ENCODE results near the gene FBXL16.

FBXL16 gene

GRCh38 chr16:676565-676902 lies 29.1 kb downstream of the FBXL16 start:
- DNase-seq, result no peak

- DNase-seq, result no peak
Observed at GRCh38 chr16:675884-676564, 29.6 kb downstream of the FBXL16 start.

DNA sequence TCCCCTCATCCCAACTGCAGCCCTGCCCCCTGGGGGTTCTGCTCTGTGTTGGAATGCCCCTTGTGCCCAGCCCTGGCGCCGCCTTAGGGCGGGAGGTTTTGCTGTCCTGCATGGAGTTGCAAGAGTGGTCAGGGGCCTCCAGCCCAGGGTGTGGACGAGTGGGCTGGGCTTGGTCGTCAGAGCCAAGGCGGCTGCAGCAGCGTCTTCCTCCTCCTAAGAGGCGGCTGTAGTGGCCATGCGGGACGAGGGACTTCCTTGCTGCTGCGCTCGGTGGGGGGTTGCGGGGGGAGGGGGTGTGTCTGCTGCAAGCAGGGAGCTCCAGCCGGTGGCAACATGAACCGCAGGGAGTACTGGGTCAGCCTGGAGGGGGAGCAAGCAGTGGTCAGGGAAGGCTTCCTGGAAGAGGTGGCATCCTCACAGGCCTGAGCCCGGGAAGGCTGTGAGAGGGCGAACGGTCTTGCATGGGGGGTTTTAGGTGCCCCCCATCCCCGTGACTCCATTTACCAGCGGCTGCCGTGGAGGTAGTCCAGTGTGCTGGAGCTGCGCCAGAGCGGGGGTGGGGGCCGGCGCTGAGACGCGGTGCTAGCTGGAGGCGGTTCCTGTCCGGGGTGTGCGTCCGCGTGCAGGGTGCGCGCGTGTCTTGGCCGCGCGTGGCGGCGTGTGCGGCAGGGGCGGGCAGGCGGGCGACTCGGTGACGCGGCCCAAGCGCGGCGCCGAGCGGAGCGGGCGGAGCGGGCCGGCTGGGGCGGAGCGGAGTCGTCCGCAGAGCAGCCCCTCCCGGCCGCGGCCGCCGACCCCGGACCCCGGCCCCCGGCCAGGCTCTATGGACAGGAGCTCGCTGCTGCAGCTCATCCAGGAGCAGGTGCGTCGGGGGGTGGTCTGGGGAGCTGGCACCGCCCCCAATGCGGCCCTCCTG lies 30.4 kb downstream of the FBXL16 start, which contains the start of gene RHBDL1:
Gene RHBDL1 (plus strand): TSS at position 704 of the 916 bp plus-strand sequence. CDS start 120 bp downstream, at position 824.
- DNase-seq, result no peak

DNA sequence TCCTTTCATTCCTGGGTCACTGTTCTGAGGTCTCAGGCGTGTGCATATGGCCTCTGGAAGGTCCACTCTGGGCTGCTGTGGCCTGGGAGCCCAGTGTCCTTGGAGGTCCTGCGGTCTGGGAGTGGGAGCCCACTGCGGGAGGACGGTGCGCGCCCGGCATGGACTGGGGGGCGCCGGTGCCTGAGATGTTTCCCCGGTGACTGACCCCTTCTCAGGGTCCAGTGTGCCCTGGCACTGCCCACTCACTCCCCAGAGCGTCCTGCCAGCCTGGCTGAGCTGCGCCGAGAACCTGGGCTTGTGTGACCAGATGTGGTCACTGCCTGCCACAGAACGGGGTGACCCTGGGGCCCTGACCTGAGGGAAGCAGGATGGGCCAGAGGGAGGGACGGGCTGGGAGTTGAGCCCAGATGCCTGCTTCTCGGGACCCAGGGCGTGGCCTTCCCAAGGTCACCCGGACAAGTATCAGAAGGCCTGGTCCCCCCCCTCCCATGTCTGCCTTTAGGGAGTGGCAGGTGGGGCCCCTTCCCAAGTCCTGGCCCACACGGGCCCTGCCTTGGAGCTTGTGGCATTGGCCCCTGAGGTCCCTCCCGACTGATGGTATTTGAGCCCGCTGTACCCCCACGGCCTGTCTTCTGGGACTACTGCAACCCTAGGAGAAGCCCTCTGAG lies 31.3 kb downstream of the FBXL16 start:
- DNase-seq, result no peak

GRCh38 chr16:673399-673991 lies 32.1 kb downstream of the FBXL16 start:
- no peak for DNase-seq

GRCh38 chr16:672851-673250 lies 32.8 kb downstream of the FBXL16 start:
- no peak for DNase-seq

DNA sequence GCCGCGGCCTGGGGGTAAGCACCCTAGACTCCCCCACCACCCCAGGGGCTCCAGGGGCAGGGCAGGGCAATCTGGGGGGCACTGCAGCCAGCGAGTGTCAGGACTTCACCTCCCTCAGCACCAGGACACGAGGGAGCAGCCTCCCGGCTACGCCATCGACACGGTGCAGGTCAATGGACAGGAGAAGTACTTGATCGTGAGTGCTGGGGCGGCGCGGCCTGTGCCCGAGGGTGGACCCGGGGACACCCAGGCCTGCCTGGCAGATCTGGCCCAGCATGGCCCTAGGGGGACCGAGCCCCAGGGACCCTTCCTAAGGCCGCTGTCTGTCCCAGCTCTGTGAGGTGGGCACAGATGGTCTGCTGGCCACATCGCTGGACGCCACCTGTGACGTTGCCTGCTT lies 33.2 kb downstream of the FBXL16 start:
- no peak for DNase-seq

DNA sequence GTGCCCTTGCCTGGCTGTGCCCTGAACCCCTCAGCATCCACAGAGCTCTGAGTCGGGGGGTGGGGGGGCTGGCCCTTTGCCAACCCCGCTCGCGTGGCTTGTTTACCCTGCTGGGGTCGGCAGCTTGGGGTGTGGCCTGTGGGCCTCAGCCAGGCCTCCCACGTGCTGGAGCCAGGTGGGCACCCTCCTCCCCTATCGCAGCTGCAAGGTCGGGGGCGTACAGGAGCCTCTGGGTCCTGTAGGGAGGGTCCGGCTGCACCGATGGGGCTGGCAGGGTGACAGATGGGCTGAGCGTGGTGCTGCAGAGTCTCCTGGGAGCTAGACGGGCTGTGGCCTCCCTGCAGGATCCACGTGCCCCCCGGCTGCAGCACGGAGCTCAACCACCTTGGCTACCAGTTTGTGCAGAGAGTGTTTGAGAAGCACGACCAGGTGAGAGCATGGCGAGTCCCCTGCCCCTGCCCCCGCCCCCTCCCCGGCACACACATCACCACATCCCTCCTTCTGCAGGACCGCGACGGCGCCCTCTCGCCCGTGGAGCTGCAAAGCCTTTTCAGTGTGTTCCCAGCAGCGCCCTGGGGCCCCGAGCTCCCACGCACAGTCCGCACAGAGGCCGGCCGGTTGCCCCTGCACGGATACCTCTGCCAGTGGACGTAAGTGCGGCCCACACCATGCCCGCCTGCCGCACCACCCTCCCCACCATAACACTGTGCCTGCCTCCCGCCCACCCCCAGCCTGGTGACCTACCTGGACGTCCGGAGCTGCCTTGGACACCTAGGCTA lies 34.1 kb downstream of the FBXL16 start:
- DNase-seq, result no peak

DNA sequence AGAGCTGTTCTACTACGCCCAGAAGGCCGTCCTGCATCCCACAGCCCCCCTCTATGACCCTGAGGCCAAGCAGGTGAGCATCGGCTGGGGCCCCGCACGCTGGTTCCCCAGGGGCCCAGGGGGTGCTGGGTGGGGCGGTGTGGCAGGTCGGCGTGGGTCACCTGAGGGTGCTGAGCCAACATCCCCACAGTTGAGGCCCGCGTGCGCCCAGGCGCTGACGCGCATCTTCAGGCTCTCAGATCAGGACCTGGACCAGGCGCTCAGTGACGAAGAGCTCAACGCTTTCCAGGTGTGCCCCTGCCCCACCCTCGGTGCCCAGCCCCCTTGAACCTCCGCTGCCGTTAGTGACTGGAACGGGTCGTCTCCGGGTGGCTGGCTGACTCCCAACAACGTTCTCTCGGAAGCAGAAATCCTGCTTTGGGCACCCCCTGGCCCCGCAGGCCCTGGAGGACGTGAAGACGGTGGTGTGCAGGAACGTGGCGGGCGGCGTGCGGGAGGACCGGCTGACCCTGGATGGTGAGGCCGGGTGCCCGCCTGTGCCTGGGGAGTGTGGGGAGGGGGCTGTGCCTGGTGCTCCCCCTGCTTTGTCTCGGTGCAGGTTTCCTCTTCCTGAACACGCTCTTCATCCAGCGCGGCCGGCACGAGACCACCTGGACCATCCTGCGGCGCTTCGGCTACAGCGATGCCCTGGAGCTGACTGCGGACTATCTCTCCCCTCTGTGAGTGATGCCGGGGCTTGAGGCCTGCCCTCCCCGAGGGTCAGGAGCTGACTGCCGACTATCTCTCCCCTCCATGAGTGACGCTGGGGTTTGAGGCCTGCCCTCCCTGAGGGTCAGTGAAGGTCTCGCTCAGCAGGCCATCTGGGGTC lies 34.9 kb downstream of the FBXL16 start:
- DNase-seq, result no peak

DNA sequence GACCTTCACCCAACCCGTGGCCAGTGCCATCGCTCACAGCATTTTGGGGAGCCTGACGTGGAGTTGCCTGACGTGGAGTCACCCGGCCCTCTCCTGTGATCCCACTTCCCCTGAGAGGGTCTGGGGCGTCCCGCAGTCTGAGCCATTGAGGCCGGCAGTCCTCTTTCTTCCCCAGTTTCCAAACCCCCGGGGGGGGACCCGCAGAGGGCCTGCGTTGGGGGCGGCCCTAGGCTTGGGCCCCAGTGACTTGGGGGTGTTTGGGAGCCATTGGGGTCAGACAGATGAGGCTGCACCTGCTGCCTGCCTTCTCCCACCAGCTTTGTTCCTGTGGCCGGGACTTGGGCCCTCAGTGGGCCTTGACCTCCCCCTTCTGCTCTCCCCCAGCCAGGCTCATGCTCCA lies 35.9 kb downstream of the FBXL16 start:
- no peak for DNase-seq

- no peak for DNase-seq
Observed at GRCh38 chr16:668519-669171, 37.0 kb downstream of the FBXL16 start.

GRCh38 chr16:667780-668518 lies 37.7 kb downstream of the FBXL16 start, which contains the start of gene RHOT2:
TSS of gene RHOT2 (plus strand) at chr16:668132. CDS start at chr16:668200, 68 bp downstream.
- DNase-seq, result peak; percentile 83

DNA sequence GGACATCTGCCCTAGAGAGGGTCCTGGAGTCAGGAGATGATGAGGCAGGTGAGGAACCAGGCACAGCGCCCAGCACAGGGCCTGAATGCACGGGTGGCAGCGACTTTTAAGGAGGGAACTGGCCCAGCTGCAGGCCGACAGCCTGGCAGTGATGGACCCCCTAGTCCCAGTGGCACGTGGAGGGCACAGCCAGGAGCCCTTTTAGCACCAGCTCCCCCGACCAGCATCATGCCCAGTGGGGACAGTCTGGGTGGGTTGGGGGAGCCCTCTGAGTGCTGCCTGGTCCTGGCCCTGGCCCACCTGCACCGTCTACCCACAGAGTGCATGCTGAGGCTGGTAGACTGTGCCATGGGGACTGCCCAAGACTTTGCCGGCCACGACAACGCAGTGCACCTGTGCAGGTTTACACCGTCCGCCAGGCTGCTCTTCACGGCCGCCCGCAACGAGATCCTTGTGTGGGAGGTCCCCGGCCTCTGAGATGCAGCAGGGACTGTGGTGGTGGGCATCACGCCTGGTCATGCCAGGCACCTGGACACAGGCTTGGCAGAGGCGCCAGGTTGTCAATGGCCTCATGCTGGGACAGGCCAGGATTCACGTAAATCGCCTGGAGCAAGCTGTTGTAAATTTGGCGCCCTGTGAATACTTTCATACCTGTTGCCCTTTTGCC lies 38.4 kb downstream of the FBXL16 start:
- no peak for DNase-seq

DNA sequence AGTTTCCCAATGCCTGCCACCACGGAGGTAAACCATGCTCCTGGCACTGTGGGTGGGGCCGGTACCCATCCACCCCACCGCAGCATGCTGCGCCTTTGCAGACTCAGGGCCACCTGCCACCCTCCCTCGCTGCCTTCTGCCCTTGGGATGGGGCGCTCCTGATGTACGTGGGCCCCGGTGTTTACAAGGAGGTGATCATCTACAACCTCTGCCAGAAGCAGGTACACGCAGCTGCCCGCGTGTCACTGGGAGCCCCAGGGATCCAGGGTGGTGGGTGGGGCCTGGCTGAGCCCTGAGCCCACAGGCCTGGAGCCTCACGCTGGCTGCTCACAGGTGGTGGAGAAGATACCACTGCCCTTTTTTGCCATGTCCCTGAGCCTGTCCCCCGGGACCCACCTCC lies 39.0 kb downstream of the FBXL16 start:
- DNase-seq, result no peak

GRCh38 chr16:662597-662996 lies 43.0 kb downstream of the FBXL16 start:
- DNase-seq, result no peak

GRCh38 chr16:662095-662494 lies 43.5 kb downstream of the FBXL16 start:
- DNase-seq, result no peak

DNA sequence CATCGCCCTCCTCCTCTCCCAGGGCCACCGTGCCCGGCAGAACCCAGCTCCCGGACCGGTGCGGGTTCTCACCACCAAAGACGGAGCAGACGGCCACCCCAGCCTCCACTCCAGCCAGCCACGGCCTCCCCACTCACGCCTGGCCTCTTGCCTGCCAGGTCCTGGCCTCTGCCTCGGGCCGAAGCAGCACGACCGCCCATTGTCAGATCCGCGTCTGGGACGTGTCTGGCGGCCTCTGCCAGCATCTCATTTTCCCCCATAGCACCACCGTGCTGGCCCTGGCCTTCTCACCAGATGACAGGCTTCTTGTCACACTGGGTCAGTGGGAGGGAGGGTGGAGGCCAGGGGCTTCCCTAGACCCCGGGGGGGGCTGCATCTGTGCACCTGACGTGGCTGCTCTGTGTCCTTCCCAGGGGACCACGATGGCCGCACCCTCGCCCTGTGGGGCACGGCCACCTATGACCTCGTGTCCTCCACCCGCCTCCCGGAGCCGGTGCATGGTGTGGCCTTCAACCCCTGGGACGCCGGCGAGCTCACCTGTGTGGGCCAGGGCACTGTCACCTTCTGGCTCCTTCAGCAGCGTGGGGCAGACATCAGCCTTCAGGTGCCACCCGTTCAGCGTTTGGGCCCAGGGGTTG lies 44.3 kb downstream of the FBXL16 start:
- no peak for DNase-seq

DNA sequence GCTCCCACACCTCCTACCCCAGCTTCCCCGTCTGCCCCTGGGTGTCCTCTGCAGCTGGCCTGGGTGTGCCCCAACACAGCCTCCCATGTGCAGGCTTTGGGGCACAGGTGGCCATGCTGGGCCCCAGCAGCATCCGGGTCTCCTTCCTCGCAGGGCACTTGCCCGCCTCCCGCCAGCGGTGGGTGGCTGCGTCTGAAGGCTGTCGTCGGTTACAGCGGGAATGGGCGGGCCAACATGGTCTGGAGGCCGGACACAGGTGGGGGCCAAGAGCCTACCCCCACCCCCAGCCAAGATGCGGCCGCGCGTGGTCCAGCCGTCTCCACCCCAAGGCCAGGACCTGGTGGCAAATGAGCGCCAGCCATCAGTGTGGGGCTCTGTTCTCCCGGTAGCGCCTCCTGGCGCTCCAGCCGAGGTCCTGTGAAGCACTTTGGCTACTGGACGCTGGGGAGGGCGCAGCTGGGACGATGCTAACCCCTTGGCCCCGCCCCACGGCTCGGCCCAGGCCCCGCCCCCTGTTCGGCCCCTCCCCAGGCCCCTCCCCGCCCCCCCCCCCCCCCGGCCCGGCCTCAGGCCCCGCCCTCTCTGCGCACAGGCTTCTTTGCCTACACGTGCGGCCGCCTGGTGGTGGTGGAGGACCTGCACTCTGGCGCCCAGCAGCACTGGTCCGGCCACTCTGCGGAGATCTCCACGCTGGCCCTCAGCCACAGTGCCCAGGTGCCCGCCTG lies 45.0 kb downstream of the FBXL16 start:
- peak; percentile 53 for DNase-seq
